GM10847 (cell line): ENCODE measurements around the gene TCAF1.

ENCODE experiments used
- POLR2A ChIP-seq: IDR thresholded peaks from 2 replicates; pipeline ENCODE4 v1.6.1; 2011; ENCODE audit not compliant: insufficient read length; ENCODE audit errors: extremely low read depth

TCAF1 gene

DNA sequence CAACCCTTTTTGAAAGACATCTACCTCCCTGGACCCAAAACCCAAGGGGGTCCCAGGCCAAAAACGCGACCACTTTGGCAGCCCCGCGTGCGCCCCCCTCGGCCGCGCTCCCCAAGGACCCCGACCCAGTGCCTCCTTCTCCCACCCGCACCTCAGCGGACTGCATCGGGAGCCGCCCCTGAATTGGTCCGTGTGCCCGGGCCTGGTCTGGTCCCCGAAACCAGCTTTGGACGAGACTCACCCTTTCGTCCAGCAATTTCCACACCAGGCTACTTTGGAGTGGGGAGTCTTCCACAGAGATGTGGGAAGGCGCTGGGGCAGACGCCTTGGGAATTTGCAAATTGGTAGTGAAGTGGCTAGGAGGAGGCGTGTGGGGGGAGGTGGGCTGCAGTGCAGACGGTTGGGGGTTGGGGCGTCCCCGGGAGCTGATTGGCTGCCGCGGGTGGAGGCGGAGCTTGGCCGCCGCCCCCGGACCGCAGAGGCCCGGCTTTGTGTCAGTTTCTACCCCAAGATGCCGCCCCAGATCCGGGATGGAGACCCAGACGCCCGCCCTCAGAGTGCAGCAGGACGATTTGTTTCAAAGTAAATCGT, 16.9 kb downstream of the TCAF1 start:
- no peak for TF ChIP-seq POLR2A

DNA sequence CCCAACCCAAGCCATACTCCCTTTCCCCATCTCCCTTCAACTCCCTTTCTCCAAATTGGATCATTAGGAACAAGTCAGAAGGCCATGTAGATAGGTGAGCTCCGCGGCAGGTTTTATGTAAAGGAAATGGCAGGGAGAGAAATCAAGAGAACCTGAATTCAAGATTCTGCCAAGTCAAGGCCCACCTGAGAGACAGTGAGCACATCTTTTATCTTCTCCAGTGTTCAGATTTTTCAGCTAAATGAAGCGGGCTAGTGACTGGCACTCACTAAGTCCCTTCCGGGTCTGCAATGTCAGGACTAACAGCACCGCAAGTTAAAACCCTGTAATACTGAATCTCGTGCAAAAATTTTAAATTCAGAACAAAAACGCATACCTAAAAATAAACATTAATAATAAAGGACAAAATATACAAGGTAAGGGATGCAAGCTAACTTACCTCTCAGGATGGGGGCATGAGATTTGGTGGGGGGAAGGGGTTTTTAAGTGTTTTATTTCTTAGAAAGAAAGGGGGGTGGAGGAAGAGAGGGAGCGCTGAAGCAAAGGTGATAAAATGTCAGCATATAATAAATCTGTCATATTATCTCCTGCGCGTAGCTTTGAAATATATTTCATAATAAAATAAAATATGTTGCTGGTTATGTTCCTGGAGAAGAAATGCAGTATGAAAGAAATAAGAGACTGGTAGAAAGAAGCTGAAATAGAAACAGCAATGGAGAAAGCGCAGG, 17.6 kb downstream of the TCAF1 start:
- TF ChIP-seq POLR2A = no peak

DNA sequence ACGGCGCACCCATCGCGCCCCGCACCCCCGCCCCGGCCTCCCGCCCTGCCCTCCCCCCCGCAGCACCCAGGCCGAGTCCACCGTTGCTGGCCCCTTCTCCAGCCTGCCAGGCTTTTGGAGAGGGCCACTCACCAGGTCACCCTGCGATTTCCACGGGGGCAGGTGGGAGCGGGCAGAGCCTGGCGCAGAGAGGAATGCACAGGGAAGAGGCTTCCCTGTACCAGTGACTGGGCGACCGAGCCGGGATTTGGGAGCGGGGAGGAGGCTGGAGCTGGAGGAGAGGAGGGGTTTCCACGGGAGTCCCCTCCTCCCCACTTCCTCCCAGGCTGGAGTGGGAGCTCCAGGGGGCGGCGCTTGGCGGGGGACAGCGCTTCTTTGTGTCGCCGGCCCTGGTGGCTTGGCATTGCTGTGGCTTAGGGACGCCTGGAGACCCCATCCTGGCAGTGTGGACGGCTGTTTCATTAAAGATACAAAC, 19.3 kb downstream of the TCAF1 start:
- no peak for TF ChIP-seq POLR2A

DNA sequence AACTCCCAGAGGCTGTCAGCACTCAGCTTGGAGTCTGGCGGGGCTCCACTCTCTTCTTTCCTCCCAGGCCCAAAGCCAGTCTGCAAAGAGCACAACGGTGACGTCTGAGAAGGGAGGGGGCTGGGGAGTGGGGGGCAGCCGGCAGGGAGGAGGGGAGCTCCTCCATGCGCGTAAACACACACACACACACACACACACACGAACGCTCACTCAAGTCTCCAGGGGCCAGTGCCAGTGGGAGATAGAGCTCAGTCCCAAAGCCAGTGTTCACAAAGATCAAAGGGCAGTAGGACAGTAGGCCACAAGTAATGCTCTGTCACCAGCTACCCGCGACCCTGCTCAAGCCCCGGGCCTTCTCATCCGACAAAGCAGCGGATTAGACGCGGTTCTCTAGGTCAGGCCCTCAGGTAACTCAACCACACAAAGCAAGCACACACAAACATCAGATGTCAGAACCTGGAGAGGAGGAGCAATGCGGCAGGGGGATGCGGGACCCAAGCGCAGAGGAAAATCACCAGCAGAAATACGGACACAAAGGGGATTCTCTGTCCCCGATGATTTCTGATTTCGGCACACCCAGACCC, 19.9 kb downstream of the TCAF1 start:
- no peak for TF ChIP-seq POLR2A

DNA sequence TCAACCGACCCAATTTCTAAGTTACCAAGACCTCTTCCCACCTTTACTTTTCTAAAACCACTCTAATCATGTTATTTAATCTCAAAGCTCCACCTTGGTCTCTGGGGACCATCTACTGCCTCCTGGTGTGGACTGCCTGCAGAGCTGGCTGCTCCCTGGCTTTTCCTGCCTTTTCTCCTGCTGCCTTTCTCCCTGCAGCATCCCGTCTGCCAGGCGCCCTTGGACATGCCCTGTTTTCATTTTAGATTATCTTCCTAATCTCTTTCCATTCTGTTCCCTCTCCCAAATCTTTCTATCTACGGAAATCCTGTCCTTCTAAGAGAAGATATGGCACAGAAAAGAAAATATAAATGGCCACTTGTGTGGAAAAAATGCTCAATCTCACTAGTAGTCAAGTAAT, 23.1 kb downstream of the TCAF1 start:
- TF ChIP-seq POLR2A = no peak

DNA sequence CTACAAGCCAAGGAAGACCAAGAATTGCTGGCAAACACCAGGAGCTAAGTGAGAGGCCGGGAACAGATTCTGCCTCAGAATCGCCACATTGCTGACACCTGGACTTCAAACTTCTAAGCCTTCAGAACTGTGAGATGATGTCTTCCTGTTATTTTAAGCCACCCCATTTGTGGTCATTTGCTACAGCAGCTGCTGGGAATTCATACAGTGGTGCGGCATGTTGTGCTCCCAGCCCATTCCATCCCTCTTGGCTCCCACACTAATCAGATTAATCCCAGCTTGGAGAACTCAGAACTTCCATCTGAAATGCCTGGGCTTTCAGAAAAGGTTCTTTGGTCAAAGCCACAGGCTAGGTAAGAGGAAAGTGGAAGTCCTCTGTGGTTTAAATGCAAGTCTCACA, 24.9 kb downstream of the TCAF1 start:
- no peak for TF ChIP-seq POLR2A

DNA sequence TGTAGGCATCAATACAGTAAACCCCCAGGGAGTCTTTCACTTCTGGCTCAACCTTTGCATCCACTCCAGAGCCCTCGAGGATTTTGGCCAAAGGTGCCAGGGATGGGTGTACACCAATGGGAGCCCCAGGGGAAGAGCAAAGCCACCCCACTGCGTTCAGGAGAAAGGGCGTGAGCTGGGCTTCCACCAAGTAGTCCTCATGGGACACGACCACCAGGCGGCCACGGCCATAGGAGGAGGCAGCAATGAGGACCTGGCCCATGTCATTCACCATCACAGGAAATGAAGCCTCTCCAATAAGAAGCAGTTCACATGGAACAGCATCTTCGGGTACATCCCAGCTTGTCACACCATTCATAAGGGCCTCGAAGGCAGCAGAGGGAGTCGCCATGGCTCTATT, 25.8 kb downstream of the TCAF1 start:
- no peak for TF ChIP-seq POLR2A

DNA sequence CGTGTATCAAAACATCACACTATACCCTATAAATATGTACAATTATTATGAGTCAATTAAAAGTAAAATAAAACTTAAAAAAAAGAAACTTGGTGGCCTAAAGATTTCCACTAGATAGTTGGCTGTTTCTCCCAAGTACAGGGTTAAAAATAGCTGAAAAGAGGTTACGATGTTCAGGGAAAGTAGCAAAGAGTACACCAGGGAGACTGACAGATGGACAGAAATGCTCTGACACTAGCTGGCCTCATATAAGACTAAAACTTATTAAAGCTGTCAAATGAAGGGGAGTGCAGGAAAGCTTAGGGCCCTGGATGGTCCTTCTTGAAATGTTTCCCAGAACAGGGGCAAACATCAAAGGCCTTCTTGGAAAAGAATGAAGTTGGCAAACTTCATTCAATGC, 51.3 kb downstream of the TCAF1 start:
- no peak for TF ChIP-seq POLR2A

DNA sequence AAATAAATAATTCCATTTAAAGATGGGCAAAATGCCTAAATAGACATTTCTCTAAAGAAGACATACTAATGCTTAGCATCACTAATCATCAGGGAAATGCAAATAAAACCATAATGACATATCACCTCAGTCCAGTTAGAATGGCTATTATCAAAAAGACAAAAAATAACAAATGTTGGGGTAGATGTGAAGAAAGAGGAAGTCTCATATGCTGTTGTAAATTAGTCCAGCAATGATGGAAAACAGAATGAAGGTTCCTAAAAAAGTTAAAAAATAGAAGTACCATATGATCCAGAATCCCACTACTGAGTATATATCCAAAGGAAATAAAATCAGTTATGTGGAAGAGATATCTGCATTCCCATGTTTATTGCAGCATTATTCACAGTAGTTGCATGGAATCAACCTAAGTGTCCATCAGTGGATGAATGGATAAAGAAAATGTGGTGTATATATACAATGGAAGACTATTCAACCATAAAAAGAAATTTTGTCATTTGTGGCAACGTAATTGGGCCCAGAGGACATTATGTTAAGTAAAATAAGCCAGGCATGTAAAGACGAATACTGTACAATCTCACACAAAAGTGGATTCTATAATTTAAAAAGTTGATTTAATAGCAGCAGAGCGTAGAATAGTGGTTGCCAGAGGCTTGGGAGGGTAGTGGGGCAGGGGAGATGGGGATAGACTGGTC, 52.0 kb downstream of the TCAF1 start:
- no peak for TF ChIP-seq POLR2A

DNA sequence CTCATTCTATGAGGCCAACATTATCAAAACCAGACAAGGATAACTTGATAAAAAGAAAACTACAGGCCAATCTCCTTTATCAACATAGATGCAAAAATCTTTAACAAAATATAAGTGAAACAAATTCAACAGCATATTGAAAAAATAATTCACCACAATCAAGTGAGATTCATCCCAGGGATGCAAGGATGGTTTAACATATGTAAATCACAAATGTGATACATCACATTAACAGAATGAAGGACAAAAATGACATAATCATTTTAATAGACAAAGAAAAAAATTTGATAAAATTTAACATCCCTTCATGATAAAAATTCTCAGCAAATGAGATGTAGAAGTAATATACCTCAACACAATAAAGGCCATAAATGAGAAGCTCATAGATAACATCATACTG, 53.8 kb downstream of the TCAF1 start:
- TF ChIP-seq POLR2A = no peak

DNA sequence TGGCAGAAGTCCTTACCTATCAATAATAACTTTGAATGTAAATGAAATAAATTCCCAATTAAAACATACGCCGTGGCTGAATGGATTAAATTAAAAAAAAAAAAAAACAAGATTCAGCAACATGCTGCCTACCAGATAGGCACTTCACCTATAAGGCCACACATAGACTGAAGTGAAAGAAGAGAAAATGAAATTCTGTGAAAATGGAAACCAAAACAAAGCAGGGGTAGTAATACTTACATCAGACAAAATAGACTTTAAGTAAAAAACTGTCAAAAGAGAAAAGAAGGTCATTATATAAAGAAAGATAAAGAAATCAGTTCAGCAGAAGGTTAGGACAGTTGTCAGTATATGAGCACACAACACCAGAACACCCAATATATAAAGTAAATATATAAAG, 55.3 kb downstream of the TCAF1 start:
- no peak for TF ChIP-seq POLR2A
